Measurements from ENCODE around the gene RTL1. TPM values are rescaled to one million over a fixed set of nuclear protein-coding genes. Genes with fewer than 3 reads are reported as not detected.

RTL1 gene
- total RNA-seq, 2 donors from 2014 or later, result not detected

- no peak for TF ChIP-seq CTCF (IDR thresholded peaks at IDR 0.05)
- DNase-seq (ENCODE audit: low spot score), result no peak
These were observed 63.0 kb downstream of the RTL1 start for GRCh38 chr14:100840286-100841065.

GRCh38 chr14:100839681-100840111 lies 63.8 kb downstream of the RTL1 start:
- no peaks in the 10 kb centered on the region for H3K4me1 ChIP-seq (ENCODE audit: control insufficient read depth in 1 of 2, low read depth in 2 of 2)
- DNase-seq (ENCODE audit: low spot score), result no peak
- H3K4me3 ChIP-seq, result no peak overlapping the region
- H3K36me3 ChIP-seq, result no peaks in the 10 kb centered on the region
- no peak for TF ChIP-seq CTCF (IDR thresholded peaks at IDR 0.05)
- ATAC-seq (ENCODE audit: insufficient number of reproducible peaks, low FRiP score, low read depth), result no peak
- H3K9me3 ChIP-seq, result no peaks in the 10 kb centered on the region
- no peaks in the 10 kb centered on the region for H3K27me3 ChIP-seq (replicated peaks; ENCODE audit: insufficient read depth)
- H3K27ac ChIP-seq, result no peak overlapping the region

More at GRCh38 chr14:100840286-100841065, 63.0 kb downstream of the RTL1 start:
- ATAC-seq (ENCODE audit: insufficient number of reproducible peaks, low FRiP score, low read depth), result no peak
- Histone ChIP-seq H3K27me3 (replicated peaks; ENCODE audit: insufficient read depth) (no peaks in the 10 kb centered on the region), H3K9me3 (no peaks in the 10 kb centered on the region), H3K36me3 (no peaks in the 10 kb centered on the region), H3K4me1 (ENCODE audit: control insufficient read depth in 1 of 2, low read depth in 2 of 2) (no peaks in the 10 kb centered on the region), H3K4me3 (no peak overlapping the region), H3K27ac (no peak overlapping the region)

GRCh38 chr14:100839315-100839585 lies 64.3 kb downstream of the RTL1 start:
- H3K4me1 ChIP-seq (ENCODE audit: control insufficient read depth in 1 of 2, low read depth in 2 of 2), result no peaks in the 10 kb centered on the region
- no peaks in the 10 kb centered on the region for H3K9me3 ChIP-seq
- no peak overlapping the region for H3K4me3 ChIP-seq
- no peak overlapping the region for H3K27ac ChIP-seq
- H3K36me3 ChIP-seq, result no peaks in the 10 kb centered on the region
- no peaks in the 10 kb centered on the region for H3K27me3 ChIP-seq (replicated peaks; ENCODE audit: insufficient read depth)
- no peak for TF ChIP-seq CTCF (IDR thresholded peaks at IDR 0.05)
- DNase-seq (ENCODE audit: low spot score) (no peak), ATAC-seq (ENCODE audit: insufficient number of reproducible peaks, low FRiP score, low read depth) (no peak)

GRCh38 chr14:100838493-100839314 lies 64.8 kb downstream of the RTL1 start:
- ATAC-seq (ENCODE audit: insufficient number of reproducible peaks, low FRiP score, low read depth) (no peak), DNase-seq (ENCODE audit: low spot score) (no peak)
- Histone ChIP-seq H3K27ac (no peak overlapping the region), H3K4me3 (no peak overlapping the region), H3K9me3 (no peaks in the 10 kb centered on the region), H3K4me1 (ENCODE audit: control insufficient read depth in 1 of 2, low read depth in 2 of 2) (no peaks in the 10 kb centered on the region), H3K27me3 (replicated peaks; ENCODE audit: insufficient read depth) (no peaks in the 10 kb centered on the region), H3K36me3 (no peaks in the 10 kb centered on the region)
- no peak for TF ChIP-seq CTCF (IDR thresholded peaks at IDR 0.05)

- no peak overlapping the region for H3K4me3 ChIP-seq
- no peaks in the 10 kb centered on the region for H3K27me3 ChIP-seq (replicated peaks; ENCODE audit: insufficient read depth)
- H3K36me3 ChIP-seq, result no peaks in the 10 kb centered on the region
- H3K27ac ChIP-seq, result no peak overlapping the region
- H3K9me3 ChIP-seq, result no peaks in the 10 kb centered on the region
- ATAC-seq (ENCODE audit: insufficient number of reproducible peaks, low FRiP score, low read depth), result no peak
- no peak for DNase-seq (ENCODE audit: low spot score)
- no peak for TF ChIP-seq CTCF (IDR thresholded peaks at IDR 0.05)
- H3K4me1 ChIP-seq (ENCODE audit: control insufficient read depth in 1 of 2, low read depth in 2 of 2), result no peaks in the 10 kb centered on the region
These were observed 65.6 kb downstream of the RTL1 start for GRCh38 chr14:100837805-100838350.

Measured in thoracic aorta (tissue), 2 donors.